IPS-20b (cell line): ENCODE results near the gene MX2.
"Not testable (repeated sequence)": the region's sequence is repeated elsewhere in the genome, so short reads cannot be mapped to it uniquely, and the experiment has no call there.

Experiments
- H3K27ac ChIP-seq: one replicate; pipeline ENCODE4 v1.5.1; 2013; ENCODE audit warnings: low read length
- H3K27me3 ChIP-seq: 2 replicates; pipeline ENCODE4 v1.6.1; 2013; ENCODE audit warnings: mild to moderate bottlenecking, low read length, inconsistent platforms; ENCODE audit not compliant: insufficient read depth
- H3K36me3 ChIP-seq: 2 replicates; pipeline ENCODE4 v1.6.1; 2013; ENCODE audit warnings: low read depth, mild to moderate bottlenecking, inconsistent platforms, low read length, moderate library complexity; ENCODE audit not compliant: insufficient read depth
- H3K4me1 ChIP-seq: 2 replicates; pipeline ENCODE4 v1.6.1; 2013; ENCODE audit warnings: mild to moderate bottlenecking, control low read depth, inconsistent platforms, low read length, moderate library complexity; ENCODE audit not compliant: insufficient read depth
- H3K4me3 ChIP-seq: 2 replicates; pipeline ENCODE4 v1.5.1; 2013; ENCODE audit warnings: mild to moderate bottlenecking, low read length, inconsistent platforms
- H3K9ac ChIP-seq: 2 replicates; pipeline ENCODE4 v1.6.1; 2013; ENCODE audit warnings: low read depth, mild to moderate bottlenecking, inconsistent platforms, low read length, moderate library complexity
- H3K9me3 ChIP-seq: 2 replicates; pipeline ENCODE4 v1.6.1; 2013; ENCODE audit warnings: mild to moderate bottlenecking, low read depth, low read length, inconsistent platforms; ENCODE audit not compliant: insufficient read depth

The MX2 gene

GRCh38 chr21:41345934-41346685 lies 15.7 kb upstream of the MX2 start:
- no peaks in the 10 kb centered on the region for H3K27me3 ChIP-seq
- H3K27ac ChIP-seq = no peak overlapping the region
- no peak overlapping the region for H3K9ac ChIP-seq
- no peaks in the 10 kb centered on the region for H3K36me3 ChIP-seq
- no peak overlapping the region for H3K4me3 ChIP-seq
- peaks cover 12% of the 10 kb centered on the region; the same call in 1 of the 2 replicates for H3K9me3 ChIP-seq
- no peaks in the 10 kb centered on the region for H3K4me1 ChIP-seq

DNA sequence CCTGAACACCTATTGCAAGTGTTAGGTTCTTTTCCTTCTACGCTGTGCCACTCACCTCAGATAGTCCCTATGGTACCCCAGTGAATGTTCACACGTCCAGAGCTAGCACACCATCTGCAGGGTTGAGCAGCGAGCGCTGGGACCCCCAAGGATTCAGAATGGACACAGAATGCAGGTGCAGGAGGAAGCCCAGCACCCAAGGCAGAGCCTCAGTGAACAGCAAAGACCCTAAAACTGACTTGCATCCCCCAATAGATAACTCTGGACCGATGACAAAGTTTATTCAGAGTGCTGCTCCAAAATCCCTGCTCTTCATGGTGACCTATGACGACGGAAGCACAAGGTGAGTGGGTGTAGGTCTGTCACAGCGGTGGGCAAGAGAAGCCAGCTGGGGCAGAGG lies 15.1 kb upstream of the MX2 start:
- no peaks in the 10 kb centered on the region for H3K27me3 ChIP-seq
- no peak overlapping the region for H3K27ac ChIP-seq
- peaks cover 9% of the 10 kb centered on the region; the same call in 1 of the 2 replicates for H3K9me3 ChIP-seq
- H3K4me3 ChIP-seq = no peak overlapping the region
- H3K4me1 ChIP-seq = no peaks in the 10 kb centered on the region
- H3K36me3 ChIP-seq = no peaks in the 10 kb centered on the region
- H3K9ac ChIP-seq = no peak overlapping the region

DNA sequence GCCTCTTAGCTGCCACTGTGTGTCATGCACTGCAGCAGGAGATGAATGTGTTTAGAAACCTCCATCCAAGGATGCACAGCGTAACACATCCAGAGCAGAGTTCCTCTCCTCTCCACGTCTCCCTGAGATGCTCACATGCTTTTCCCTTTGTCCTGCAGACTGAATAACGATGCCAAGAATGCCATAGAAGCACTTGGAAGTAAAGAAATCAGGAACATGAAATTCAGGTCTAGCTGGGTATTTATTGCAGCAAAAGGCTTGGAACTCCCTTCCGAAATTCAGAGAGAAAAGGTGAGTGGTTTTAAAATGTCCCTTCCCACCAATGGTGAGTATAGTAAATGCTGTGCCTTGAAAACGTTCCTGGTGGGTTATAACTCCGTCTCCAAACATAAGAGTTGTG lies 13.4 kb upstream of the MX2 start:
- Histone ChIP-seq H3K27me3 (no peaks in the 10 kb centered on the region), H3K36me3 (no peaks in the 10 kb centered on the region), H3K9ac (no peak overlapping the region), H3K27ac (no peak overlapping the region), H3K4me1 (no peaks in the 10 kb centered on the region), H3K9me3 (no peaks in the 10 kb centered on the region), H3K4me3 (no peak overlapping the region)

DNA sequence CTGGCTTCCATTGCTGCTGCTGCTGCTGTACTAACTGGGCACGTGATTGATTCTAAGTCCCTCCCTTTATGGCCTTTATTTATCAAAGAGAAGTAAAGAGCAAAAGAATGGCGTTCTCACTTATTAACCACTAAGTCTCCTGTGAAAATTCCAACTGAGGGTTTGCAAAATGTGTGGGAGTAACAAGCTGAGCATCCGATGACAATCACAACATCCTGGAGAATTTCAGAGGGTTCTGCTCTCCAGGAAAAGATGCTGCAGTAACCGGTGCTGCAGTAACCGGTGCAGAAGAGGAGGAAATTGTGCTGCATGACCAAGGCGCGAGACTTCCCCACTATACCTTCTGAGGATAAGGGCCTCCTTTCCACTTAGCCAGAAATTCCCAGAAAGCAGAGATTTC lies 12.7 kb upstream of the MX2 start:
- no peak overlapping the region for H3K9ac ChIP-seq
- H3K27ac ChIP-seq = no peak overlapping the region
- no peaks in the 10 kb centered on the region for H3K4me1 ChIP-seq
- no peaks in the 10 kb centered on the region for H3K36me3 ChIP-seq
- H3K9me3 ChIP-seq = no peaks in the 10 kb centered on the region
- no peak overlapping the region for H3K4me3 ChIP-seq
- H3K27me3 ChIP-seq = no peaks in the 10 kb centered on the region

- Histone ChIP-seq H3K27me3 (no peaks in the 10 kb centered on the region), H3K4me1 (no peaks in the 10 kb centered on the region), H3K36me3 (no peaks in the 10 kb centered on the region), H3K27ac (no peak overlapping the region), H3K4me3 (no peak overlapping the region), H3K9ac (no peak overlapping the region), H3K9me3 (no peaks in the 10 kb centered on the region)
Measured at GRCh38 chr21:41349619-41350390, 12.0 kb upstream of the MX2 start.

- H3K27me3 ChIP-seq = no peaks in the 10 kb centered on the region
- H3K9ac ChIP-seq = no peak overlapping the region
- no peak overlapping the region for H3K4me3 ChIP-seq
- H3K9me3 ChIP-seq = no peaks in the 10 kb centered on the region
- no peak overlapping the region for H3K27ac ChIP-seq
- H3K4me1 ChIP-seq = no peaks in the 10 kb centered on the region
- no peaks in the 10 kb centered on the region for H3K36me3 ChIP-seq
Measured at GRCh38 chr21:41350436-41351155, 11.2 kb upstream of the MX2 start.

GRCh38 chr21:41357546-41357945 lies 4.3 kb upstream of the MX2 start:
- no peak overlapping the region for H3K27ac ChIP-seq
- H3K4me1 ChIP-seq = no peaks in the 10 kb centered on the region
- no peaks in the 10 kb centered on the region for H3K27me3 ChIP-seq
- no peak overlapping the region for H3K9ac ChIP-seq
- H3K4me3 ChIP-seq = no peak overlapping the region
- H3K36me3 ChIP-seq = no peaks in the 10 kb centered on the region
- H3K9me3 ChIP-seq = no peaks in the 10 kb centered on the region

DNA sequence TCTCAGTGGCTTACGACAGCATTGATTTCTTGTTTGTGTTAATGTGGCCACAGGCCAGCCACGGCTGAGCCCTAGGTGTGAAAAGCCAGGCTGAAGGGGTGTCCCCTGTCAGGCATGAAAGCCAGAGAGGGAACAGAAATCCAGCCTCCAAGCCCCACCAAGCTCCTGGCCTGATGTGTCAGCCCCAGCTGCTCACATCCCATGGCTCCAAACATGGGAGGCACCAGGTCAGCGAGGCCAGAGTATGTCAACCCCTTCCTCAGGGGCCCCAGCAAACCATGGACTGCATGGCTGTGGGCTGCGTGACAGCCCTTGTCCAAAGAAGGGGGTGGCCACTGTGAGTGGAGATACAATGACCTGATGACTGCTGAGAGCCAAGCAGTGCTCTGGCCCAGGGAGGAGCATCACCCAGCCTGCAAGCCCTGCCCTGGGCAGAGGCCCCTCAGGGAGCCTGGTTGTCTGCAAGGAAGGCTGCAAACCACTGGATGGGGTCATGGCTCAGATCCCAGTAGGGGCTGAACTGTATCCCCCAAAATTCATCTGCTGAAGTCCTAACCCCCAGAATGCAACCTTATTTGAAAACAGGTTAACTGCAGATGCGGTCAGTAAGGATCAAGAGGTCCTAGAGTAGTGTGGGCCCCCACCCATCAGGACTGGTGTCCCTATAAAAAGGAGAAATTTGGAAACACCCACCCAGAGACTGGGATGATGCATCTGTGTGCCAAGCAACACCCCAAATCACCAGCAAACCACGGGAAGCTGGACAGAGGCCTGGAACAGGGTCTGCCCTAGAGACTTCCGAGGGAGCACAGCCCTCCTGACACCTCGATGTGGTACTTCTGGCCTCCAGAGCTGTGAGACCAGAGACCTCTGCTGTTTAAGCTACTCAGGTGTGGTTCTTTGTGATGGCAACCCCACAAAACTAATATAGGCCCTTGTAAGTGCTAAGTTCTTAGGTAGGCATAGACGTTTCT lies 3.3 kb upstream of the MX2 start:
- Histone ChIP-seq H3K36me3 (no peaks in the 10 kb centered on the region), H3K4me3 (no peak overlapping the region), H3K27ac (no peak overlapping the region), H3K9me3 (no peaks in the 10 kb centered on the region), H3K9ac (no peak overlapping the region), H3K27me3 (no peaks in the 10 kb centered on the region), H3K4me1 (no peaks in the 10 kb centered on the region)

DNA sequence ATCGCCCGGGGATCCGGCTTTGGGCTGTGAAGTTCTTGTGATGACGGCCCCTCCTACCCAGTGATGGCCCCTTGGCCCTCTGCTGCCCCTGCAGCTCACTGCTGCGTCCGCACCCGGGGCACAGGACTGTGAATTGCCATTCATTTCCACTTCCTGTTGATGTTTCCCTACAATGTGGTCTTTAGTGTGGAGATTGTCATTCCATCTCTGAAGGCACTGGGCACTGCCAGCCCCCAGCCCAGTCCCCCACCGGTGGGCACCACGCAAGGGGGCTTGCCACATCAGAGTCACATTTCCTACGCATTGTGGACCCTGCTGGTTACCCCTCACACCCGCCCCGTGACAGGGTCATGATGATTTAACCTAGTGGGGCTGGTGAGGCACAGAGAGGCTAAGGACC lies 2.5 kb upstream of the MX2 start:
- Histone ChIP-seq H3K36me3 (no peaks in the 10 kb centered on the region), H3K4me1 (no peaks in the 10 kb centered on the region), H3K9me3 (no peaks in the 10 kb centered on the region), H3K27me3 (no peaks in the 10 kb centered on the region), H3K27ac (no peak overlapping the region), H3K4me3 (no peak overlapping the region), H3K9ac (no peak overlapping the region)

- not testable (repeated sequence) for H3K4me3 ChIP-seq, H3K9ac ChIP-seq, H3K4me1 ChIP-seq, H3K27me3 ChIP-seq, H3K27ac ChIP-seq, H3K36me3 ChIP-seq, H3K9me3 ChIP-seq
Measured at GRCh38 chr21:41359754-41360071, 2.1 kb upstream of the MX2 start.

DNA sequence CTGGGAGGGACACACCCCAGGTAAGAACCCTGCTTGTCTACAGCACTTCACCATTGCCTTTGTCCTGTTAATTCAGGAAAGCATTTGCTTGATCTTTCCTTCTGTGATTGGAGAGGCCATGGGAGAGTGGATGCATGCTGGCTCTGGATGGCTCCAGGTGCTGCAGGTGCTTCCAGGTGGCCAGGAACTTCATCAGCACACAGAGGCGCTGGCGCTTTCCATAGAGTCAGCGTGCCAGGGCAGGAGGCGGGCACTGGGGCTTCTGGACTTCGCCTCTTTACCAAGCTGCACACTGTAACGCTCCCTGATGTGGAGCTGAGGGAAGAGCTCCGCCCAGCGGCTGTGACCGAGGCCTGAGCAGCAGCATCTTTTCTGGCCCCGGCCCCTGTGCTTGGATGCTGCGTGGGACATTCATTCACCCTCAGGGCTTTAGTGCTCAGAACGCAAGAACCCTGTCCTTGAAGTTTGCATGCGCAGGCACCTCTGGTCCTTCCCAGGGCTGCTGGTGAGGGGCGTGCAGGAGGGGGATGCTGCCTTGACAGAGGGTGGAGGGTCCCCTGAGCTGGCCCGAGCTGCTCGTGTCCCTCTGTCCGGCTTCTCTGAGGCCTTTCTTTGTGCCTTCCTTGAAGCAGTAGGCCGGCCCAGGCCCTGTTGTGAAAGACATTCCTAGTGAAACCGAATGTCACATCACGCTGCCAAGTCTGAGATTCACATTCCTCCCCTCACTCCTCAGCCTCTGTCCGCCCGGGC lies 1.6 kb upstream of the MX2 start:
- H3K27ac ChIP-seq = no peak overlapping the region
- H3K27me3 ChIP-seq = no peaks in the 10 kb centered on the region
- no peak overlapping the region for H3K9ac ChIP-seq
- H3K4me1 ChIP-seq = no peaks in the 10 kb centered on the region
- no peaks in the 10 kb centered on the region for H3K36me3 ChIP-seq
- H3K9me3 ChIP-seq = no peaks in the 10 kb centered on the region
- no peak overlapping the region for H3K4me3 ChIP-seq
